EH (cell line): ENCODE data around the gene C17orf107.
"Not testable (repeated sequence)": the region's sequence is repeated elsewhere in the genome, so short reads cannot be mapped to it uniquely, and the experiment has no call there.

Source experiments
- DNase-seq: peaks from one replicate; pipeline ENCODE4 v3.0.0-alpha.2; 2015; ENCODE audit warnings: low read depth

Gene C17orf107

GRCh38 chr17:4899341-4900230, at the start of gene C17orf107:
Gene C17orf107, plus strand, starts transcription at chr17:4899536. Its CDS starts 227 bp downstream, at chr17:4899763.
- DNase-seq, result peak; percentile 71

GRCh38 chr17:4850246-4850645, 49.1 kb upstream of the C17orf107 start:
- no peak for DNase-seq

GRCh38 chr17:4851084-4851483, 48.3 kb upstream of the C17orf107 start:
- no peak for DNase-seq

GRCh38 chr17:4852567-4853207, 46.6 kb upstream of the C17orf107 start:
- peak; percentile 87 for DNase-seq

GRCh38 chr17:4853208-4853671, 46.1 kb upstream of the C17orf107 start:
- DNase-seq, result no peak

GRCh38 chr17:4854111-4854681, 45.1 kb upstream of the C17orf107 start:
- peak; percentile 51 for DNase-seq

- DNase-seq, result no peak
Measured at GRCh38 chr17:4856271-4856936, 42.9 kb upstream of the C17orf107 start.

GRCh38 chr17:4856937-4857314, 42.4 kb upstream of the C17orf107 start:
- no peak for DNase-seq

GRCh38 chr17:4857347-4857746, 42.0 kb upstream of the C17orf107 start:
- not testable (repeated sequence) for DNase-seq

GRCh38 chr17:4858068-4858881, 41.1 kb upstream of the C17orf107 start:
- peak; percentile 35 for DNase-seq

- DNase-seq, result peak; percentile 67
Measured at GRCh38 chr17:4858882-4859260, 40.5 kb upstream of the C17orf107 start.

GRCh38 chr17:4859816-4860625, 39.3 kb upstream of the C17orf107 start:
- DNase-seq, result no peak

GRCh38 chr17:4860651-4861050, 38.7 kb upstream of the C17orf107 start:
- no peak for DNase-seq

GRCh38 chr17:4861052-4861451, 38.3 kb upstream of the C17orf107 start:
- no peak for DNase-seq

- DNase-seq, result no peak
Measured at GRCh38 chr17:4862720-4863119, 36.6 kb upstream of the C17orf107 start.

GRCh38 chr17:4863321-4863720, 36.0 kb upstream of the C17orf107 start:
- DNase-seq, result no peak

GRCh38 chr17:4867535-4867934, 31.8 kb upstream of the C17orf107 start:
- DNase-seq, result not testable (repeated sequence)

GRCh38 chr17:4869058-4869998, 30.0 kb upstream of the C17orf107 start:
- DNase-seq, result not testable (repeated sequence)

GRCh38 chr17:4870855-4871254, 28.5 kb upstream of the C17orf107 start:
- DNase-seq, result no peak
